Left lung (tissue), 10 donors: Measurements from ENCODE around the gene MTSS2. TPM values are rescaled to one million over a fixed set of nuclear protein-coding genes. Genes with fewer than 3 reads are reported as not detected.

Experiments used
- ATAC-seq: fragments of 200-7000 bp; cut with Tn5 transposase; one replicate; pipeline ENCODE4 v1.9.1; 2020; ENCODE audit warnings: moderate library complexity
- DNase-seq, 4 donors: peaks; one replicate each; pipeline ENCODE4 v3.0.0-alpha.2; 2013 to 2020
- H3K27ac ChIP-seq, 2 donors: fragments of 200-600 bp; sonication (generic) in 1 of 2; one replicate each; pipeline versions ENCODE4 v1.5.0 to v1.8.0; 2020 to 2021
- H3K27me3 ChIP-seq, 2 donors: fragments of 200-600 bp; sonication (generic) in 1 of 2; one replicate each; pipeline versions ENCODE4 v1.5.0 to v1.8.0; 2020 to 2021
- H3K36me3 ChIP-seq, 2 donors: fragments of 200-600 bp; sonication (generic) in 1 of 2; one replicate each; pipeline versions ENCODE4 v1.5.0 to v1.8.0; 2020 to 2021
- H3K4me1 ChIP-seq, 2 donors: fragments of 200-600 bp; one replicate each; pipeline ENCODE4 v1.8.0; 2021
- H3K4me3 ChIP-seq, 2 donors: fragments of 200-600 bp; sonication (generic) in 1 of 2; one replicate each; pipeline versions ENCODE4 v1.5.0 to v1.8.0; 2020 to 2021; ENCODE audit warnings: mild to moderate bottlenecking in 1 of 2
- H3K9me3 ChIP-seq, 2 donors: fragments of 200-600 bp; sonication (generic) in 1 of 2; one replicate each; pipeline versions ENCODE4 v1.5.0 to v1.8.0; 2020 to 2021
- CTCF ChIP-seq, 2 donors: fragments of 200-600 bp; sonication (generic) in 1 of 2; IDR thresholded peaks; one replicate each; pipeline versions ENCODE4 v1.5.0 to v1.8.0; 2021; ENCODE audit warnings: antibody characterized with exemption in 2 of 2
- intact Hi-C, 2 donors: fragments of 100-400 bp; cut with DNase I; formaldehyde crosslinking; loops; one replicate each; pipeline versions ENCODE4 v1.11.2 to v1.14.2; 2022
- polyA plus RNA-seq, 6 donors: library from polyadenylated mRNA; unstranded; fragments of 120-200 nt; gene quantifications; one replicate each; pipeline ENCODE4 v1.2.1, GENCODE V29; 2013; ENCODE audit not compliant: insufficient read length in 6 of 6
- total RNA-seq, 2 donors: library from RNA; stranded (reverse); fragmentation: NEBNext Ultra II Directional; extraction: Animal tissue kit (Norgen Biotek cat#: 25700); gene quantifications; one replicate each; pipeline ENCODE4 v1.2.1, GENCODE V29; 2021
- donor health status: DM: no; HTN: yes; CAD: no.
- donor health status: DM: no; HTN: no; CAD: no.

MTSS2 gene
- total and polyA plus RNA-seq, 8 donors: 58.1 to 106 (median 98.6) TPM

- intact Hi-C loops: loop anchor here in 1 of 2 donors (5.0 to 10.0 kb wide), 2 partner anchors 124 to 287 kb away; no protein-coding TSS in a partner anchor
- H3K27ac ChIP-seq: no peak overlapping the region
- TF ChIP-seq CTCF (IDR thresholded peaks at IDR 0.05): no peak
- DNase-seq (no peak), ATAC-seq (no peak)
- no peaks in the 10 kb centered on the region for H3K36me3 ChIP-seq
- H3K9me3 ChIP-seq: no peaks in the 10 kb centered on the region
- no peaks in the 10 kb centered on the region for H3K27me3 ChIP-seq
- peaks cover 0 to 3% of the 10 kb centered on the region in 2 donors for H3K4me1 ChIP-seq
- no peak overlapping the region for H3K4me3 ChIP-seq
Measured at GRCh38 chr16:70651524-70651923, 34.3 kb downstream of the MTSS2 start.

- ATAC-seq: no peak
- Histone ChIP-seq H3K9me3 (no peaks in the 10 kb centered on the region), H3K27me3 (no peaks in the 10 kb centered on the region), H3K4me1 (peaks cover 0 to 3% of the 10 kb centered on the region in 2 donors), H3K27ac (no peak overlapping the region), H3K36me3 (no peaks in the 10 kb centered on the region), H3K4me3 (no peak overlapping the region)
- intact Hi-C loops: loop anchor here in 1 of 2 donors (5.0 to 10.0 kb wide), 2 partner anchors 123 to 285 kb away; no protein-coding TSS in a partner anchor
- TF ChIP-seq CTCF (IDR thresholded peaks at IDR 0.05): no peak
- no peak for DNase-seq
Measured at GRCh38 chr16:70650216-70650615, 35.6 kb downstream of the MTSS2 start.

GRCh38 chr16:70649300-70649699 is 36.6 kb downstream of the MTSS2 start:
- H3K4me1 ChIP-seq: peaks cover 0 to 3% of the 10 kb centered on the region in 2 donors
- intact Hi-C loops: no loop called here
- H3K27ac ChIP-seq: no peak overlapping the region
- H3K9me3 ChIP-seq: no peaks in the 10 kb centered on the region
- H3K36me3 ChIP-seq: no peaks in the 10 kb centered on the region
- no peak for TF ChIP-seq CTCF (IDR thresholded peaks at IDR 0.05)
- H3K4me3 ChIP-seq: no peak overlapping the region
- no peaks in the 10 kb centered on the region for H3K27me3 ChIP-seq
- ATAC-seq (no peak), DNase-seq (no peak)

- DNase-seq (no peak), ATAC-seq (no peak)
- no peaks in the 10 kb centered on the region for H3K36me3 ChIP-seq
- no peak for TF ChIP-seq CTCF (IDR thresholded peaks at IDR 0.05)
- H3K27me3 ChIP-seq: no peaks in the 10 kb centered on the region
- no peaks in the 10 kb centered on the region for H3K4me1 ChIP-seq
- no peaks in the 10 kb centered on the region for H3K9me3 ChIP-seq
- H3K4me3 ChIP-seq: no peak overlapping the region
- no peak overlapping the region for H3K27ac ChIP-seq
- intact Hi-C loops: no loop called here
Measured at GRCh38 chr16:70648606-70649005, 37.2 kb downstream of the MTSS2 start.

- intact Hi-C loops: no loop called here
- DNase-seq: no peak
- Histone ChIP-seq H3K9me3 (no peaks in the 10 kb centered on the region), H3K4me3 (no peak overlapping the region), H3K36me3 (no peaks in the 10 kb centered on the region), H3K27ac (no peak overlapping the region), H3K4me1 (no peaks in the 10 kb centered on the region), H3K27me3 (no peaks in the 10 kb centered on the region)
- TF ChIP-seq CTCF (IDR thresholded peaks at IDR 0.05): no peak
- no peak for ATAC-seq
Measured at GRCh38 chr16:70647441-70648359, 38.2 kb downstream of the MTSS2 start.
